Fibroblast of upper back skin (primary cell): ENCODE data around the gene NSMCE1.

ENCODE experiments used
- DNase-seq: peaks from one replicate; pipeline ENCODE4 v3.0.0-alpha.2; 2013

NSMCE1 gene

GRCh38 chr16:27228621-27229501, 39.7 kb downstream of the NSMCE1 start:
- no peak for DNase-seq

GRCh38 chr16:27228045-27228444, 40.5 kb downstream of the NSMCE1 start:
- DNase-seq, result no peak

GRCh38 chr16:27226976-27227705, 41.4 kb downstream of the NSMCE1 start:
- no peak for DNase-seq

- no peak for DNase-seq
Observed at GRCh38 chr16:27226476-27226875, 42.1 kb downstream of the NSMCE1 start.

DNA sequence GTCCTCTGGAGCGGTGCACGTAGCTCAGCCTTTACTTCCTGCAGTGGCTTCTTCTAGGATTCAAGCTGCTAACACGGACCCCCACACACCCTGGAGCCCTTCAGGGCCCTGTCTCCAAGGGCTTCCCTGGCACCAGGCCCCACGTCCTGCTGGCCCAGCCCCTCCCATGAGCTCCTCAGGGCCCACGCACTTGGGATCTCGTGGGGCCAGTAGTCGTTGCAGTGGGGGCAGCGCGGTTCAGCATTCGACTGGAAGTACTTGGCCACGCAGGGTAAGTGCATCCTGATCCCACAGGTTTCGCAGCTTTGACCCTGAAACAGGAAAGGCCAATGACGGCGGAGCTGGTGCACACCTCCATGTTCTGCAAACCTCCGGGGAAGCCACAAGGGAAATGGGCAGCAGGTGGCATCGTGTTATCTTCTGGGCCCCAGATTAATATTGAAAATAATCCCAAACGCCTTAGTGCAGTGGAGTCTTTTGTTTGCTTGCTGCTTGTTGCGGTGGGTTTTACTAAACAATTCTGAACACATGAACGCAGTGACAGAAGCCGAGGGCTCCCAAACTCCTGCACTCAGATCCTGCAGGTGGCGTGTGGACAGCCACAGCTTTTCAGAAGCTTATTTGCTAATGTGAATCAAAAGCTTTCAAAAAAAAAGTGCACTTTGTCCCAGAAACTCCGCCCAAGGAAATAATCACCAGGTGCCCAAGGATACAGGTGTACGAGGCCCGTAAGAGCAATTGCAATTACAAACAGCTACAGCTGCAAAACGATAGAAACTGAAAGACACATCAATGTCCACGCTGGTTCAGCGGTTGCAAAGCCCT, 42.8 kb downstream of the NSMCE1 start:
- DNase-seq, result no peak

- no peak for DNase-seq
Observed at GRCh38 chr16:27224741-27225300, 43.8 kb downstream of the NSMCE1 start.

DNA sequence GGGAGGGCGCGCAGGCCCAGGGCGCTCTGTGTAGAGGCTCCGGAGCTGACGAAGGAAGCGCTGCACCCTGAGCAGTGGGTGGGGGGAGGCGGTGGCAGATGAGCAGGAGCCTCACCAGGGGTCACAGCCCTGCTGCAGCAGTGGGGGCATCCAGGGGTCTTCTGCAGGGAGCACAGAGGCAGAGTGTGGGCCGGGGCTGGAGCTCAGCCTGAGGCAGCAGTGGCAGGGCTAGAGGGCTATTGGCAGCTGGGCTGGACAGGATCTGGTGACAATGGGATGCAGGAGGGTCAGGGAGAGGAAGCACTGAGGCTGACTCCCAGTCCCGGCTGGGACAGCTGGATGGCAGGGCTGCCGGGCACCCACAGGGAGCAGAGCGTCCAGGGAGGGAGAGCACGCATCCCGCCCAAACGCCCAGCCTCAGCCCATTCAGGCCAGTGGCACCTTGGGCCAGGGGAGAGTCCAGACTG, 44.3 kb downstream of the NSMCE1 start:
- DNase-seq, result no peak

DNA sequence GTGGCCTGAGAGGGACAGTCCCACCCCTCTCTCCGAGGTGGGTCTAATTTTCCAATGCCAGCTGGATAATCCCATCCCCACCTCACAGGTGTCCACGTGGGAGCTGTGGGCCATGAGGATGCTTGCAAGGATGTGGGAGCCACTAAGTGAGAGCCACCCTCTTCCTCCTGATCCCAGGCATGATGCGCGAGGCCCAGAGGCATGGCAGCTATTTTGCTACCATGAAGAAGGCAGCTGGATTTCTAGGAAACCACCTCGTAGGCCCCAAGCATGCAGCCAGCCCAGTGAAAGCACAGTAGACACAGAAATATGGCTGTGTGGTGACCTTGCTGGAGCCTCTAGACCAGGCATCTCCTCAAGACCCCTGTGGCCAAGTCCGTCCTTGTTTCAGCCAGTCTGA, 44.9 kb downstream of the NSMCE1 start:
- DNase-seq, result no peak

- DNase-seq, result no peak
Observed at GRCh38 chr16:27223226-27223610, 45.4 kb downstream of the NSMCE1 start.

- DNase-seq, result peak; percentile 60
Observed at GRCh38 chr16:27222249-27223225, 46.0 kb downstream of the NSMCE1 start.

DNA sequence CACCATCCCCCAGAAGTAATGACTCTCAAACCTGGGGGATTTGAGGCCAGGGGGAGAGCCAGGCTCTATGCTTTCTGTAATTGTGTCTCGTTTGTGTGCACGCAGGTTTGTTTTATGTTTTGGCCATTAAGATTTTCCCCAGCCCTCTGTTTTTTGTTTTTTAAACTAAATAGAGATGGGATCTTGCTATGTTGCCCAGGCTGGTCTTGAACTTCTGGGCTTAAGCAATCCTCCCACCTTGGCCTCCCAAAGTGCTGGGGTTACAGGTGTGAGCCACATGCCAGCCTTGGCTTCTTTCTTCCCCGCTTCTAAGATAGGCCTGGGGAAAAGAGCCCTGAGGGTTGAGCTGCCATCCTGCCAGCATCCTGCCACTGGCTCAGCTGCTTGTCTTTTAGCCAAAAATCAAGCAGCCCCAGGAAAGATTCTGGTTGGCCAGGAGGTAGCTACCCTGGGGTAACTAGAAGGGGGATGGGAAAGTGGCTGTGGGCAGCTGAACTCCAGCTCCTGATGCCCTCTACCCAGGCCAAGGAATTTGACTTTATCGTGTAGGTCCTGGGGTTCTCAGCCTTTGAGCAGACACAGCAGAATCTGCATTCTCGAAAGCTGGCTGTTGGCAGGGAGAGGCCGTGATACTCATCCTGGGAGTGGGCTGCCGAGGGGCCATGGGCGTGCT, 46.9 kb downstream of the NSMCE1 start:
- DNase-seq, result no peak

- DNase-seq, result no peak
Observed at GRCh38 chr16:27220991-27221390, 47.6 kb downstream of the NSMCE1 start.

DNA sequence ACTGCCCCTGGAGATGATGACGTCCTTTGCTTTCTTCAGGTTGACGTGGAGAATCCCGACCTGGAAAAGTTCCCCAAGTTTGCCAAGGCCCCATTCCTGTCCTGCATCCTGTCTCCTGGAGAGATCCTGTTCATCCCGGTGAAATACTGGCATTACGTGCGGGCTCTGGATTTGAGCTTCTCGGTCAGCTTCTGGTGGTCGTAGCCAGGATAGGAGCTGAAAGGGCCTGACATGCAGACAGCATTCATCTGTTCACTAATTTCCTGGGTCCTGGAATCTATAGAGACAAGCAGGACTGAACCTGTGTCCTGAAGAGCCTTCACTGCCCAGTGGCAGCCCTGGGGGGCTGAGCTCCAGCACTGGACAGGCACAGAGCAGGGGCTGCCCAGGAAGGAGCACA, 48.0 kb downstream of the NSMCE1 start:
- DNase-seq, result no peak

GRCh38 chr16:27220120-27220519, 48.5 kb downstream of the NSMCE1 start:
- no peak for DNase-seq

GRCh38 chr16:27219161-27219560, 49.4 kb downstream of the NSMCE1 start:
- no peak for DNase-seq

DNA sequence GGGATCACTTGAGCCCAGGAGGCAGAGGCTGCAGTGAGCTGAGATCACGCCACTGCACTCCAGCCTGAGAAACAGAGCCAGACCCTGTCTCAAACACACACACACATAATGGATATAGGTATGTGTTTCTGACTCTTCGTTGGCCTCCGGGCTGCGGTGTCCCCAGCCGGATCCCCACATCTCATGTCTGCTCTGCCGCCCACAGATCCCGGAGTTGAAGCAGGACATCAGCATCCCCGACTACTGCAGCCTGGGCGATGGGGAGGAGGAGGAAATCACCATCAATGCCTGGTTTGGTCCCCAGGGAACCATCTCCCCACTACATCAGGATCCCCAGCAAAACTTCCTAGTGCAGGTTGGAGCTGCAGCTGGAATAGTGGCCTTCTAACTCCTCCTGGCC, 49.8 kb downstream of the NSMCE1 start:
- no peak for DNase-seq

- peak; percentile 80 for DNase-seq
Observed at GRCh38 chr16:27217256-27217655, 51.3 kb downstream of the NSMCE1 start.

DNA sequence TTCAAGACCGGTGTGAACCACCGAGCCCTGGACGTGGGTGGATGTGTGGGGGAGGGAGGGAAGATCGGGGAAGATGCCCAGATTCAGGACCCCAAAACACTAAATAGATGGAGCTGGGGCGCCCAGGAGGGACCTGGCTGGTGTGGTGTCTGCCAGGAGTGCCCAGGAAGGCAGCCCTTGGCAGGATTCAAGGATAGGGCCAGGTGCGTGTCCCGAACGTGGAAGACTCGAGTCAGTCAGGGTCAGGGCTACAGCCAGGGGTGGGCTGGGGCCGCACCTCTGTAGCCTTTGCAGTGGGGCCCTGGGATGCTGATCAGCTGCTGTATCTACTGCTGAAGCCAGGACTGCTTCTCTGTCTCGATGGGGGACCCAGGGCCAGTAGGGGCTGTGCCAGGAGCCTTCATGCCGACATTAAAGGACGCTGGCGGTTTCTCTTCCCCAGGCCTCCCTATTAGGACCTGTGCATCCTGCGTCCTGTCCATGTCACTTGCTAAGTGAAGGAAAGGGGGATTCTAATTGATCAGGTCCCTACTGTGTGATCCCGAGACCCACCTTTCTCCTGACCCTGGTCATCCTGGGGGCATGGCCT, 52.2 kb downstream of the NSMCE1 start:
- no peak for DNase-seq

GRCh38 chr16:27215660-27216059, 52.9 kb downstream of the NSMCE1 start:
- DNase-seq, result no peak

GRCh38 chr16:27214084-27214961, 54.2 kb downstream of the NSMCE1 start:
- DNase-seq, result no peak
